Breast epithelium (tissue), 3 donors: ENCODE measurements around the gene CRP.

ENCODE experiments used
- POLR2A ChIP-seq: fragments of 450-650 bp; IDR thresholded peaks from one replicate; pipeline ENCODE4 v1.6.1; 2016; ENCODE audit warnings: antibody characterized with exemption, mild to moderate bottlenecking, moderate library complexity
- POLR2AphosphoS5 ChIP-seq, 3 donors: sonication (generic); formaldehyde crosslinking; IDR thresholded peaks; one replicate each; pipeline ENCODE4 v1.6.1; 2017; ENCODE audit warnings: antibody characterized with exemption in 3 of 3
- TF ChIP-seq, protein P1 (sequence below), 3 donors: fragments of 450-650 bp; IDR thresholded peaks; one replicate each; pipeline ENCODE4 v1.5.1; 2016 to 2017; ENCODE audit warnings: antibody characterized with exemption in 3 of 3, mild to moderate bottlenecking in 3 of 3, moderate library complexity in 3 of 3

DNA sequence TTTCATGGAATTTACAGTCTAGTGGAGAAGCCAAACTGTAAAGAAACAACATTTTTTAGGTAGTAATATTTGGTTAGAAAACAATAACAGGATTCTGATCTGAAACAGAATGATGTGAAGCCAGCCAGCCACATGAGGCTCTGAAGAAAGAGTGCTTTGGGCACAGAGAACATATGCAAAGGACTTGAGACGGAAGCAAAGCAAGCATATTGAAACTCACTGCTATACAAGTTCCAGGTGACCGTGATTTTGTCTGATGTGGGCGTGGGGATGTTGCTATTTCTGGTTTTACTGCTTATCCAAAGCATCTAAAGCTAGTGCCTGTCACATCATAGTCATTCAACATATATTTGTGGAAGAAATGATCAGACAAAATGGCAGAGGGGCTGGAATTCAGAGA is 14.7 kb downstream of the CRP start:
- TF ChIP-seq, protein P1, sequence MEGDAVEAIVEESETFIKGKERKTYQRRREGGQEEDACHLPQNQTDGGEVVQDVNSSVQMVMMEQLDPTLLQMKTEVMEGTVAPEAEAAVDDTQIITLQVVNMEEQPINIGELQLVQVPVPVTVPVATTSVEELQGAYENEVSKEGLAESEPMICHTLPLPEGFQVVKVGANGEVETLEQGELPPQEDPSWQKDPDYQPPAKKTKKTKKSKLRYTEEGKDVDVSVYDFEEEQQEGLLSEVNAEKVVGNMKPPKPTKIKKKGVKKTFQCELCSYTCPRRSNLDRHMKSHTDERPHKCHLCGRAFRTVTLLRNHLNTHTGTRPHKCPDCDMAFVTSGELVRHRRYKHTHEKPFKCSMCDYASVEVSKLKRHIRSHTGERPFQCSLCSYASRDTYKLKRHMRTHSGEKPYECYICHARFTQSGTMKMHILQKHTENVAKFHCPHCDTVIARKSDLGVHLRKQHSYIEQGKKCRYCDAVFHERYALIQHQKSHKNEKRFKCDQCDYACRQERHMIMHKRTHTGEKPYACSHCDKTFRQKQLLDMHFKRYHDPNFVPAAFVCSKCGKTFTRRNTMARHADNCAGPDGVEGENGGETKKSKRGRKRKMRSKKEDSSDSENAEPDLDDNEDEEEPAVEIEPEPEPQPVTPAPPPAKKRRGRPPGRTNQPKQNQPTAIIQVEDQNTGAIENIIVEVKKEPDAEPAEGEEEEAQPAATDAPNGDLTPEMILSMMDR (IDR thresholded peaks at IDR 0.05) = no peak
- no peak for TF ChIP-seq POLR2A
- no peak for TF ChIP-seq POLR2AphosphoS5 (IDR thresholded peaks at IDR 0.05)
